MCF 10A (cell line): Measurements from ENCODE around the gene DNASE1L3. TPM values are rescaled to one million over a fixed set of nuclear protein-coding genes. Genes with fewer than 3 reads are reported as not detected.

Experiments used
- BruUV-seq: library from RNA; stranded (reverse); fragments of 400-500 nt; replicated peaks from 2 replicates; lab custom pipeline; 2021; lab: Mats Ljungman, UMichigan
- CTCF ChIA-PET: fragments of 300-600 bp; sonication (Branson Sonifier 250); formaldehyde crosslinking; extraction: SDS; loops from one replicate; lab custom pipeline; 2021; ENCODE audit warnings: antibody characterized with exemption, inconsistent platforms; lab: Yijun Ruan, JAX
- POLR2A ChIA-PET: fragments of 300-600, 350-650 bp; sonication (Branson Sonifier 250); formaldehyde crosslinking; extraction: SDS; loops from one replicate; lab custom pipeline; 2020; ENCODE audit warnings: antibody characterized with exemption, inconsistent platforms; lab: Yijun Ruan, JAX
- DNase-seq: peaks from one replicate; pipeline ENCODE4 v3.0.0-alpha.2; 2018; ENCODE audit not compliant: unreplicated experiment
- H3K27ac Mint-ChIP-seq: one replicate; pipeline ENCODE4 v1.8.0; 2022; ENCODE audit warnings: mild to moderate bottlenecking, low read depth, mixed read lengths; ENCODE audit not compliant: unreplicated experiment
- H3K27me3 Mint-ChIP-seq: one replicate; pipeline ENCODE4 v1.8.0; 2022; ENCODE audit warnings: mixed read lengths; ENCODE audit not compliant: insufficient read depth, unreplicated experiment
- H3K36me3 Mint-ChIP-seq: one replicate; pipeline ENCODE4 v1.8.0; 2022; ENCODE audit warnings: mild to moderate bottlenecking, moderate library complexity, mixed read lengths; ENCODE audit not compliant: insufficient read depth, unreplicated experiment
- H3K4me1 Mint-ChIP-seq: one replicate; pipeline ENCODE4 v1.8.0; 2022; ENCODE audit warnings: mixed read lengths; ENCODE audit not compliant: insufficient read depth, unreplicated experiment
- H3K4me3 Mint-ChIP-seq: one replicate; pipeline ENCODE4 v1.8.0; 2022; ENCODE audit warnings: mild to moderate bottlenecking, moderate library complexity, mixed read lengths; ENCODE audit not compliant: unreplicated experiment
- H3K9me3 Mint-ChIP-seq: one replicate; pipeline ENCODE4 v1.8.0; 2022; ENCODE audit warnings: mixed read lengths; ENCODE audit not compliant: unreplicated experiment
- CTCF ChIP-seq: fragments of 200-600 bp; IDR thresholded peaks from one replicate; pipeline ENCODE4 v1.8.0; 2022; ENCODE audit warnings: antibody characterized with exemption, mild to moderate bottlenecking; ENCODE audit not compliant: unreplicated experiment
- intact Hi-C: fragments of 100-400 bp; cut with micrococcal nuclease; formaldehyde crosslinking; loops from 2 replicates; pipeline ENCODE4 v1.14.1; 2022
- total RNA-seq: library from RNA; stranded (reverse); gene quantifications from 2 replicates; pipeline ENCODE4 v1.2.3, GENCODE V29; 2022

DNASE1L3 gene
- total RNA-seq, 1 experiment from 2014 or later: not detected

GRCh38 chr3:58256061-58256460 is 45.3 kb upstream of the DNASE1L3 start:
- H3K27me3 Mint-ChIP-seq: no peaks in the 10 kb centered on the region
- no peak for DNase-seq
- TF ChIP-seq CTCF: no peak
- intact Hi-C loops: no loop called here
- no peak overlapping the region for H3K4me3 Mint-ChIP-seq
- ChIA-PET POLR2A (no interaction called here), CTCF (interaction anchor here (1.5 kb wide), 1 partner anchor 15 kb away, joined by 4 read pairs; no protein-coding TSS in a partner anchor)
- no TSS peak for BruUV-seq
- no peak overlapping the region for H3K27ac Mint-ChIP-seq
- H3K36me3 Mint-ChIP-seq: peaks cover 25% of the 10 kb centered on the region
- peaks cover 5% of the 10 kb centered on the region for H3K4me1 Mint-ChIP-seq
- no peaks in the 10 kb centered on the region for H3K9me3 Mint-ChIP-seq

- H3K27me3 Mint-ChIP-seq: no peaks in the 10 kb centered on the region
- no peaks in the 10 kb centered on the region for H3K9me3 Mint-ChIP-seq
- no peak overlapping the region for H3K4me3 Mint-ChIP-seq
- ChIA-PET POLR2A (interaction anchor here (1.2 kb wide), 1 partner anchor 16 kb away, joined by 5 read pairs; no protein-coding TSS in a partner anchor), CTCF (interaction anchor here (1.1 kb wide), 2 partner anchors 52 to 65 kb away, joined by 3 to 4 read pairs; partner anchors contain the start of genes HTD2 and RPP14)
- H3K36me3 Mint-ChIP-seq: peaks cover 25% of the 10 kb centered on the region
- H3K27ac Mint-ChIP-seq: no peak overlapping the region
- DNase-seq: no peak
- peaks cover 5% of the 10 kb centered on the region for H3K4me1 Mint-ChIP-seq
- BruUV-seq: no TSS peak
- intact Hi-C loops: no loop called here
- TF ChIP-seq CTCF: no peak
Observed at GRCh38 chr3:58254144-58254543, 43.4 kb upstream of the DNASE1L3 start.

GRCh38 chr3:58251631-58252035 is 40.9 kb upstream of the DNASE1L3 start:
- Mint-ChIP-seq H3K4me3 (no peak overlapping the region), H3K4me1 (peaks cover 5% of the 10 kb centered on the region), H3K9me3 (no peaks in the 10 kb centered on the region), H3K27me3 (no peaks in the 10 kb centered on the region), H3K36me3 (peaks cover 13% of the 10 kb centered on the region), H3K27ac (no peak overlapping the region)
- TF ChIP-seq CTCF: no peak
- peak; percentile 40 for DNase-seq
- ChIA-PET POLR2A (interaction anchor here (0.7 to 1.2 kb wide), 2 partner anchors 67 to 245 kb away, joined by 3 read pairs; no protein-coding TSS in a partner anchor), CTCF (interaction anchor here (1.0 to 1.5 kb wide), 2 partner anchors 19 to 55 kb away, joined by 4 read pairs; partner anchors contain the start of gene HTD2)
- intact Hi-C loops: no loop called here
- BruUV-seq: no TSS peak

- H3K36me3 Mint-ChIP-seq: peaks cover 7% of the 10 kb centered on the region
- no peaks in the 10 kb centered on the region for H3K9me3 Mint-ChIP-seq
- ChIA-PET POLR2A (interaction anchor here (0.6 to 1.5 kb wide), 2 partner anchors 8 to 12 kb away, joined by 3 to 4 read pairs; partner anchors contain the start of gene ABHD6), CTCF (interaction anchor here (0.6 to 1.5 kb wide), 5 partner anchors 11 to 155 kb away, joined by 3 to 5 read pairs (median 4); partner anchors contain the start of genes HTD2 and RPP14)
- DNase-seq: no peak
- no TSS peak for BruUV-seq
- H3K27me3 Mint-ChIP-seq: no peaks in the 10 kb centered on the region
- no peak overlapping the region for H3K27ac Mint-ChIP-seq
- no peak overlapping the region for H3K4me3 Mint-ChIP-seq
- TF ChIP-seq CTCF: no peak
- no peaks in the 10 kb centered on the region for H3K4me1 Mint-ChIP-seq
- intact Hi-C loops: no loop called here
Observed at GRCh38 chr3:58250093-58250707, 39.4 kb upstream of the DNASE1L3 start.
